Neuron (in vitro differentiated cells): ENCODE measurements around the gene IL10.
"Not testable (repeated sequence)": the region's sequence is repeated elsewhere in the genome, so short reads cannot be mapped to it uniquely, and the experiment has no call there.

Experiments used
- H2AFZ ChIP-seq: one replicate; pipeline ENCODE4 v1.6.1; 2013; ENCODE audit warnings: low read depth, mild to moderate bottlenecking, inconsistent platforms, low read length, moderate library complexity
- H3K27me3 ChIP-seq: one replicate; pipeline ENCODE4 v1.6.1; 2013; ENCODE audit warnings: low read length; ENCODE audit not compliant: insufficient read depth
- H3K36me3 ChIP-seq: one replicate; pipeline ENCODE4 v1.6.1; 2013; ENCODE audit warnings: low read length; ENCODE audit not compliant: insufficient read depth
- H3K4me1 ChIP-seq: one replicate; pipeline ENCODE4 v1.6.1; 2013; ENCODE audit warnings: low read length; ENCODE audit not compliant: insufficient read depth
- H3K4me3 ChIP-seq: 2 replicates; pipeline ENCODE4 v1.5.1; 2013; ENCODE audit warnings: mild to moderate bottlenecking, low read length, moderate library complexity
- H3K9me3 ChIP-seq: one replicate; pipeline ENCODE4 v1.6.1; 2013; ENCODE audit warnings: low read length

Gene IL10

GRCh38 chr1:206769304-206769731, 3.0 kb downstream of the IL10 start:
- no peak overlapping the region for H3K4me3 ChIP-seq

GRCh38 chr1:206768472-206769303, 3.6 kb downstream of the IL10 start:
- Histone ChIP-seq H3K36me3 (no peaks in the 10 kb centered on the region), H3K4me1 (peaks cover 4% of the 10 kb centered on the region), H3K4me3 (no peak overlapping the region), H3K9me3 (no peaks in the 10 kb centered on the region), H3K27me3 (peaks cover 30% of the 10 kb centered on the region), H2AFZ (no peak overlapping the region)

More at GRCh38 chr1:206769304-206769731, 3.0 kb downstream of the IL10 start:
- Histone ChIP-seq H3K9me3 (no peaks in the 10 kb centered on the region), H2AFZ (no peak overlapping the region), H3K36me3 (no peaks in the 10 kb centered on the region), H3K4me1 (peaks cover 4% of the 10 kb centered on the region), H3K27me3 (peaks cover 35% of the 10 kb centered on the region)

GRCh38 chr1:206766251-206766856, 5.9 kb downstream of the IL10 start:
- H3K4me3 ChIP-seq: no peak overlapping the region
- H3K9me3 ChIP-seq: no peaks in the 10 kb centered on the region
- peaks cover 21% of the 10 kb centered on the region for H3K27me3 ChIP-seq
- no peak overlapping the region for H2AFZ ChIP-seq
- no peaks in the 10 kb centered on the region for H3K36me3 ChIP-seq
- H3K4me1 ChIP-seq: peaks cover 4% of the 10 kb centered on the region

GRCh38 chr1:206765771-206766170, 6.5 kb downstream of the IL10 start:
- not testable (repeated sequence) for H2AFZ ChIP-seq

GRCh38 chr1:206762741-206763364, 9.4 kb downstream of the IL10 start:
- not testable (repeated sequence) for H3K9me3 ChIP-seq, H3K4me3 ChIP-seq, H3K4me1 ChIP-seq

More at GRCh38 chr1:206765771-206766170, 6.5 kb downstream of the IL10 start:
- not testable (repeated sequence) for H3K4me1 ChIP-seq, H3K4me3 ChIP-seq, H3K9me3 ChIP-seq, H3K36me3 ChIP-seq
- peaks cover 17% of the 10 kb centered on the region for H3K27me3 ChIP-seq

GRCh38 chr1:206761159-206761768, 11.0 kb downstream of the IL10 start:
- no peak overlapping the region for H3K4me3 ChIP-seq
- H3K9me3 ChIP-seq: no peaks in the 10 kb centered on the region
- no peaks in the 10 kb centered on the region for H3K4me1 ChIP-seq
- no peak overlapping the region for H2AFZ ChIP-seq
- H3K27me3 ChIP-seq: no peaks in the 10 kb centered on the region
- no peaks in the 10 kb centered on the region for H3K36me3 ChIP-seq

More at GRCh38 chr1:206762741-206763364, 9.4 kb downstream of the IL10 start:
- H3K27me3 ChIP-seq, H3K36me3 ChIP-seq, H2AFZ ChIP-seq: not testable (repeated sequence)

- Histone ChIP-seq H3K27me3 (no peaks in the 10 kb centered on the region), H3K9me3 (no peaks in the 10 kb centered on the region), H3K36me3 (no peaks in the 10 kb centered on the region), H3K4me1 (no peaks in the 10 kb centered on the region), H3K4me3 (no peak overlapping the region), H2AFZ (no peak overlapping the region)
Observed at GRCh38 chr1:206760590-206760989, 11.7 kb downstream of the IL10 start.

- H2AFZ ChIP-seq: no peak overlapping the region
Observed at GRCh38 chr1:206757524-206758266, 14.6 kb downstream of the IL10 start.

GRCh38 chr1:206754011-206754410, 18.3 kb downstream of the IL10 start:
- no peaks in the 10 kb centered on the region for H3K4me1 ChIP-seq
- H2AFZ ChIP-seq: no peak overlapping the region
- no peaks in the 10 kb centered on the region for H3K9me3 ChIP-seq
- no peak overlapping the region for H3K4me3 ChIP-seq
- peaks cover 18% of the 10 kb centered on the region for H3K27me3 ChIP-seq
- H3K36me3 ChIP-seq: no peaks in the 10 kb centered on the region

More at GRCh38 chr1:206757524-206758266, 14.6 kb downstream of the IL10 start:
- H3K4me3 ChIP-seq: no peak overlapping the region
- no peaks in the 10 kb centered on the region for H3K9me3 ChIP-seq
- H3K4me1 ChIP-seq: no peaks in the 10 kb centered on the region
- no peaks in the 10 kb centered on the region for H3K36me3 ChIP-seq
- H3K27me3 ChIP-seq: no peaks in the 10 kb centered on the region

- Histone ChIP-seq H3K27me3 (peaks cover 18% of the 10 kb centered on the region), H3K4me1 (no peaks in the 10 kb centered on the region), H3K4me3 (no peak overlapping the region), H2AFZ (no peak overlapping the region), H3K36me3 (no peaks in the 10 kb centered on the region), H3K9me3 (no peaks in the 10 kb centered on the region)
Observed at GRCh38 chr1:206753141-206753540, 19.2 kb downstream of the IL10 start.

GRCh38 chr1:206752481-206752880, 19.8 kb downstream of the IL10 start:
- no peaks in the 10 kb centered on the region for H3K9me3 ChIP-seq
- H2AFZ ChIP-seq: no peak overlapping the region
- H3K4me3 ChIP-seq: no peak overlapping the region
- no peaks in the 10 kb centered on the region for H3K36me3 ChIP-seq
- H3K4me1 ChIP-seq: no peaks in the 10 kb centered on the region
- peaks cover 21% of the 10 kb centered on the region for H3K27me3 ChIP-seq

- Histone ChIP-seq H3K36me3 (no peaks in the 10 kb centered on the region), H3K4me3 (no peak overlapping the region), H3K4me1 (no peaks in the 10 kb centered on the region), H2AFZ (no peak overlapping the region), H3K27me3 (peaks cover 21% of the 10 kb centered on the region), H3K9me3 (no peaks in the 10 kb centered on the region)
Observed at GRCh38 chr1:206751891-206752290, 20.4 kb downstream of the IL10 start.
